ENCODE data around the gene CSF1R.
"Not testable (repeated sequence)": the region's sequence is repeated elsewhere in the genome, so short reads cannot be mapped to it uniquely, and the experiment has no call there.

CSF1R gene

GRCh38 chr5:150104550-150104870 lies 18.2 kb upstream of the CSF1R start:
- Histone ChIP-seq H3K4me3 (ENCODE audit: low read length in 2 of 2) (no peak overlapping the region), H3K4me1 (ENCODE audit: control insufficient read depth in 2 of 2, insufficient read depth in 2 of 2, low read length in 2 of 2) (peaks cover 10 to 33% of the 10 kb centered on the region in 2 donors), H3K9ac (ENCODE audit: low read depth in 1 of 2, low read length in 2 of 2) (no peak overlapping the region), H3K27ac (ENCODE audit: low read depth in 2 of 2, low read length in 2 of 2) (no peak overlapping the region), H3K36me3 (ENCODE audit: control insufficient read depth in 2 of 2, insufficient read depth in 2 of 2, low read length in 2 of 2) (no peaks in the 10 kb centered on the region), H3K9me3 (ENCODE audit: control insufficient read depth in 2 of 2, low read length in 2 of 2) (no peaks in the 10 kb centered on the region), H3K27me3 (ENCODE audit: control insufficient read depth in 2 of 2, insufficient read depth in 2 of 2, low read length in 2 of 2) (no peaks in the 10 kb centered on the region)

- no peaks in the 10 kb centered on the region for H3K36me3 ChIP-seq (ENCODE audit: control insufficient read depth in 2 of 2, insufficient read depth in 2 of 2, low read length in 2 of 2)
- H3K9me3 ChIP-seq (ENCODE audit: control insufficient read depth in 2 of 2, low read length in 2 of 2), result no peaks in the 10 kb centered on the region
- no peak overlapping the region for H3K9ac ChIP-seq (ENCODE audit: low read depth in 1 of 2, low read length in 2 of 2)
- H3K27ac ChIP-seq (ENCODE audit: low read depth in 2 of 2, low read length in 2 of 2), result no peak overlapping the region
- H3K27me3 ChIP-seq (ENCODE audit: control insufficient read depth in 2 of 2, insufficient read depth in 2 of 2, low read length in 2 of 2), result no peaks in the 10 kb centered on the region
- no peak overlapping the region for H3K4me3 ChIP-seq (ENCODE audit: low read length in 2 of 2)
- H3K4me1 ChIP-seq (ENCODE audit: control insufficient read depth in 2 of 2, insufficient read depth in 2 of 2, low read length in 2 of 2), result peaks cover 10 to 33% of the 10 kb centered on the region in 2 donors
These were observed 17.6 kb upstream of the CSF1R start for GRCh38 chr5:150103678-150104549.

- Histone ChIP-seq H3K36me3 (ENCODE audit: control insufficient read depth in 2 of 2, insufficient read depth in 2 of 2, low read length in 2 of 2) (no peaks in the 10 kb centered on the region), H3K9ac (ENCODE audit: low read depth in 1 of 2, low read length in 2 of 2) (no peak overlapping the region), H3K27me3 (ENCODE audit: control insufficient read depth in 2 of 2, insufficient read depth in 2 of 2, low read length in 2 of 2) (no peaks in the 10 kb centered on the region), H3K4me3 (ENCODE audit: low read length in 2 of 2) (no peak overlapping the region), H3K9me3 (ENCODE audit: control insufficient read depth in 2 of 2, low read length in 2 of 2) (no peaks in the 10 kb centered on the region), H3K4me1 (ENCODE audit: control insufficient read depth in 2 of 2, insufficient read depth in 2 of 2, low read length in 2 of 2) (peaks cover 0 to 10% of the 10 kb centered on the region in 2 donors), H3K27ac (ENCODE audit: low read depth in 2 of 2, low read length in 2 of 2) (no peak overlapping the region)
These were observed 14.7 kb upstream of the CSF1R start for GRCh38 chr5:150101023-150101422.

GRCh38 chr5:150097152-150097551 lies 10.8 kb upstream of the CSF1R start:
- Histone ChIP-seq H3K4me3 (ENCODE audit: low read length in 2 of 2) (no peak overlapping the region), H3K36me3 (ENCODE audit: control insufficient read depth in 2 of 2, insufficient read depth in 2 of 2, low read length in 2 of 2) (no peaks in the 10 kb centered on the region), H3K4me1 (ENCODE audit: control insufficient read depth in 2 of 2, insufficient read depth in 2 of 2, low read length in 2 of 2) (no peaks in the 10 kb centered on the region), H3K27me3 (ENCODE audit: control insufficient read depth in 2 of 2, insufficient read depth in 2 of 2, low read length in 2 of 2) (no peaks in the 10 kb centered on the region), H3K9ac (ENCODE audit: low read depth in 1 of 2, low read length in 2 of 2) (no peak overlapping the region), H3K9me3 (ENCODE audit: control insufficient read depth in 2 of 2, low read length in 2 of 2) (no peaks in the 10 kb centered on the region), H3K27ac (ENCODE audit: low read depth in 2 of 2, low read length in 2 of 2) (no peak overlapping the region)

GRCh38 chr5:150092159-150092787 lies 5.9 kb upstream of the CSF1R start:
- Histone ChIP-seq H3K9me3 (ENCODE audit: control insufficient read depth in 2 of 2, low read length in 2 of 2) (no peaks in the 10 kb centered on the region), H3K27ac (ENCODE audit: low read depth in 2 of 2, low read length in 2 of 2) (no peak overlapping the region), H3K27me3 (ENCODE audit: control insufficient read depth in 2 of 2, insufficient read depth in 2 of 2, low read length in 2 of 2) (no peaks in the 10 kb centered on the region), H3K9ac (ENCODE audit: low read depth in 1 of 2, low read length in 2 of 2) (no peak overlapping the region), H3K4me3 (ENCODE audit: low read length in 2 of 2) (no peak overlapping the region), H3K36me3 (ENCODE audit: control insufficient read depth in 2 of 2, insufficient read depth in 2 of 2, low read length in 2 of 2) (no peaks in the 10 kb centered on the region), H3K4me1 (ENCODE audit: control insufficient read depth in 2 of 2, insufficient read depth in 2 of 2, low read length in 2 of 2) (no peaks in the 10 kb centered on the region)

GRCh38 chr5:150085191-150085912 lies 1.0 kb downstream of the CSF1R start:
- Histone ChIP-seq H3K9ac (ENCODE audit: low read depth in 1 of 2, low read length in 2 of 2) (no peak overlapping the region), H3K27me3 (ENCODE audit: control insufficient read depth in 2 of 2, insufficient read depth in 2 of 2, low read length in 2 of 2) (no peaks in the 10 kb centered on the region), H3K4me1 (ENCODE audit: control insufficient read depth in 2 of 2, insufficient read depth in 2 of 2, low read length in 2 of 2) (no peaks in the 10 kb centered on the region), H3K36me3 (ENCODE audit: control insufficient read depth in 2 of 2, insufficient read depth in 2 of 2, low read length in 2 of 2) (peaks cover 0 to 1% of the 10 kb centered on the region in 2 donors), H3K9me3 (ENCODE audit: control insufficient read depth in 2 of 2, low read length in 2 of 2) (no peaks in the 10 kb centered on the region), H3K27ac (ENCODE audit: low read depth in 2 of 2, low read length in 2 of 2) (peak overlapping the region; percentile 26 to 56), H3K4me3 (ENCODE audit: low read length in 2 of 2) (peak overlapping the region; percentile 49 to 59)

GRCh38 chr5:150084754-150085153 lies 1.6 kb downstream of the CSF1R start:
- H3K4me3 ChIP-seq (ENCODE audit: low read length in 2 of 2); H3K4me1 ChIP-seq (ENCODE audit: control insufficient read depth in 2 of 2, insufficient read depth in 2 of 2, low read length in 2 of 2); H3K27me3 ChIP-seq (ENCODE audit: control insufficient read depth in 2 of 2, insufficient read depth in 2 of 2, low read length in 2 of 2); H3K36me3 ChIP-seq (ENCODE audit: control insufficient read depth in 2 of 2, insufficient read depth in 2 of 2, low read length in 2 of 2); H3K9ac ChIP-seq (ENCODE audit: low read depth in 1 of 2, low read length in 2 of 2); H3K9me3 ChIP-seq (ENCODE audit: control insufficient read depth in 2 of 2, low read length in 2 of 2): not testable (repeated sequence)
- peak overlapping the region in 1 of 2 donors; percentile 26 for H3K27ac ChIP-seq (ENCODE audit: low read depth in 2 of 2, low read length in 2 of 2)

GRCh38 chr5:150082889-150083288 lies 3.5 kb downstream of the CSF1R start:
- H3K27ac ChIP-seq (ENCODE audit: low read depth in 2 of 2, low read length in 2 of 2), result peak overlapping the region; percentile 13 to 19

GRCh38 chr5:150082374-150082773 lies 4.0 kb downstream of the CSF1R start:
- Histone ChIP-seq H3K27ac (ENCODE audit: low read depth in 2 of 2, low read length in 2 of 2) (peak overlapping the region; percentile 13 to 19), H3K4me1 (ENCODE audit: control insufficient read depth in 2 of 2, insufficient read depth in 2 of 2, low read length in 2 of 2) (no peaks in the 10 kb centered on the region), H3K4me3 (ENCODE audit: low read length in 2 of 2) (peak overlapping the region in 1 of 2 donors; percentile 48), H3K27me3 (ENCODE audit: control insufficient read depth in 2 of 2, insufficient read depth in 2 of 2, low read length in 2 of 2) (no peaks in the 10 kb centered on the region), H3K9me3 (ENCODE audit: control insufficient read depth in 2 of 2, low read length in 2 of 2) (no peaks in the 10 kb centered on the region), H3K9ac (ENCODE audit: low read depth in 1 of 2, low read length in 2 of 2) (no peak overlapping the region), H3K36me3 (ENCODE audit: control insufficient read depth in 2 of 2, insufficient read depth in 2 of 2, low read length in 2 of 2) (peaks cover 0 to 4% of the 10 kb centered on the region in 2 donors)

More at GRCh38 chr5:150082889-150083288, 3.5 kb downstream of the CSF1R start:
- no peaks in the 10 kb centered on the region for H3K4me1 ChIP-seq (ENCODE audit: control insufficient read depth in 2 of 2, insufficient read depth in 2 of 2, low read length in 2 of 2)
- H3K36me3 ChIP-seq (ENCODE audit: control insufficient read depth in 2 of 2, insufficient read depth in 2 of 2, low read length in 2 of 2), result peaks cover 0 to 4% of the 10 kb centered on the region in 2 donors
- no peaks in the 10 kb centered on the region for H3K27me3 ChIP-seq (ENCODE audit: control insufficient read depth in 2 of 2, insufficient read depth in 2 of 2, low read length in 2 of 2)
- H3K9me3 ChIP-seq (ENCODE audit: control insufficient read depth in 2 of 2, low read length in 2 of 2), result no peaks in the 10 kb centered on the region
- H3K4me3 ChIP-seq (ENCODE audit: low read length in 2 of 2), result peak overlapping the region in 1 of 2 donors; percentile 48
- H3K9ac ChIP-seq (ENCODE audit: low read depth in 1 of 2, low read length in 2 of 2), result no peak overlapping the region

Measured in mucosa of rectum (tissue), 2 donors.